HG03039 (cell line): Measurements from ENCODE around the gene RAPGEF2.
"Not testable (repeated sequence)": the region's sequence is repeated elsewhere in the genome, so short reads cannot be mapped to it uniquely, and the experiment has no call there.

Source experiments
- ATAC-seq: cut with Tn5 transposase; IDR thresholded peaks from one replicate; pipeline ENCODE4 v1.9.1; 2021; ENCODE audit warnings: mild to moderate bottlenecking, moderate library complexity; ENCODE audit not compliant: unreplicated experiment

Gene RAPGEF2

GRCh38 chr4:159097144-159097543 lies 5.7 kb upstream of the RAPGEF2 start:
- ATAC-seq: no peak

- no peak for ATAC-seq
These were observed 5.1 kb upstream of the RAPGEF2 start for GRCh38 chr4:159097785-159098184.

- no peak for ATAC-seq
These were observed 4.3 kb upstream of the RAPGEF2 start for GRCh38 chr4:159098482-159099127.

DNA sequence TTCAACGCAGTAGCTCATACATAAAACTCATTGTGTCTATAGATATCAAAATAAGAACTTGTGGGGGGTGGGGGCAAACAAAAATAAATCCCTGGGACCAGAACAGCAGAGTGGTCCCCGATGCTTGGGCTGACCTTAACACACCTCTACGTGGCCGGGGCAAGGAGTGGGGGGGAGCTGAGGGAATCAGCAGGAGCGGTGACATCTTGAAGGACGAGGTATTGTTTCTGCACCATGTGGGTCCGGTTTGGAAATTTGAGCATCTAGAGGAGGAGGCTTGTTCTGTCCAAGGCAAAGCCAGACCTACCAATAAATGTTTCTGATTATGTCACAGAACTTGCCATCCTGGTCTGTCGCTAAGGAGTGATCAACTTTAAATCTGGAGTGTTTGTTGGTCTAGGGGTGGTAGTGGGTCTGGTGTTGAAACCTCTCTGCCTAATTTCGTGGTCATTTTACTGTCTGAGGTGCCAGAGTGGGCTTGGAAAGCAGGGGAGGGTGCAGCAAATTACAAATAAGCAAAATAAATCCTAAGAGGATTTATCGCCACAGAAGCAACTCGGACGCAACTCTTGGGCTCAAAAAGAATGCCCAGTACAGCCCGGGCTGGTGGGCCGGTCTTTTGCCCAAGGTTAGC lies 774 bp upstream of the RAPGEF2 start:
- no peak for ATAC-seq

GRCh38 chr4:159103384-159103990 lies 608 bp downstream of the RAPGEF2 start:
- ATAC-seq: peak; percentile 18

GRCh38 chr4:159104694-159105414 lies 2.0 kb downstream of the RAPGEF2 start:
- no peak for ATAC-seq

GRCh38 chr4:159105761-159106243 lies 2.9 kb downstream of the RAPGEF2 start:
- no peak for ATAC-seq

DNA sequence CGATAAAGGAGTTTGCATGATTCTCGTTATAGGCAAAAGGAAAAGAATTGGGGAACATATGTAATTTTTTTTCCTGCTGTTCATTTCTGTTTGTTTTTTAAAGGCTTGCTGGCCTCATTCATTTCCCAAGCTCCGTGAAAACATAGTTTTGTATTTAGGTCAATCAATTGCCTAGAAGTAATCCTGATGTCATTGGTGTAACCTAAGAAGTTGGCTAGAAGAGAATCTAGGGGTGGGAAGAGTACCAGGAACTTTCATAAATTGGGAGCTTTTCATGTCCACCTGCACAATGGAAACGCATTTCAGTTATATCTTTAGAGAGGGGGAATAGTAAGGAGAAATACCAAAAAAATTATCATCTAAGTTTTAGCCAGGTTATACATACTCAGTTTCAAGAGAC lies 3.8 kb downstream of the RAPGEF2 start:
- no peak for ATAC-seq

GRCh38 chr4:159107203-159107925 lies 4.5 kb downstream of the RAPGEF2 start:
- no peak for ATAC-seq

DNA sequence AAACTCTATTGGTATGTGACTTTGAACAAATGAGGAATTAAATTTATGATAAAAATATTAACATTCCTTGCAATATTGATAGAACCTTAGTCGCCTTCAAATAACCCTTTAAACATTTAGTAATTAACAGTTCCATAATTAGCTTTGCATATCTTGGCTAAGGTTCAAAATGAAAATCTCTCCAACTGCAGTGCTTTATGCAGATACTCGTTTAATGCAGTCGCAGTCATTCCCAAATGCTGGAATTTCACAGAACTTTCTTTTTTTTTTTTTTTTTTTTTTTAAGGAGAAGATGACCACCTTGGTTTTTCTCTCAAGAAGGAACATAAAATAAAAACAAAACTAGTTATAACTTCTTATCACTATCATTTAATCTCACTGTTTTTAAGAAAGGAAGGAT lies 5.2 kb downstream of the RAPGEF2 start:
- no peak for ATAC-seq

DNA sequence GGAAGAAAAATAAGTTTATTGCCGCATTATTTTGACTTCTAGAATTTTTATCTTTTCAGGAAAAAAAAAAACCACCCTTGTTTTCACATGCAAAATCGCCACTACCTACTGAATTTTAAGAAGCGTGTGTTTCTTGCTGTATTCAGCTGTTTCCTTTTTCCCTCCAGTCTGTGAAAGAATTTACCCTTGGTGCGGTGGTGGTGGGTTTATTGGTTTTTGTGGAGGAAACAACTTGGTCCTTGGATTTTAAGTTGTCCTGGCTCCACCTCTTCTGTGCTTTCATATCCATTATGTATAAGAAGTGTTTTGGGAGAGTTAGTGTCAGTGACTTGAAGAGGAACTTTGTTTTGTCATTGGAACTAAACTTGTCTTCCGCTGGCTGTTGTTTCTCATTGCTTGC lies 8.1 kb downstream of the RAPGEF2 start:
- no peak for ATAC-seq

- no peak for ATAC-seq
These were observed 8.5 kb downstream of the RAPGEF2 start for GRCh38 chr4:159111416-159111815.

- not testable (repeated sequence) for ATAC-seq
These were observed 10.5 kb downstream of the RAPGEF2 start for GRCh38 chr4:159113366-159113765.

DNA sequence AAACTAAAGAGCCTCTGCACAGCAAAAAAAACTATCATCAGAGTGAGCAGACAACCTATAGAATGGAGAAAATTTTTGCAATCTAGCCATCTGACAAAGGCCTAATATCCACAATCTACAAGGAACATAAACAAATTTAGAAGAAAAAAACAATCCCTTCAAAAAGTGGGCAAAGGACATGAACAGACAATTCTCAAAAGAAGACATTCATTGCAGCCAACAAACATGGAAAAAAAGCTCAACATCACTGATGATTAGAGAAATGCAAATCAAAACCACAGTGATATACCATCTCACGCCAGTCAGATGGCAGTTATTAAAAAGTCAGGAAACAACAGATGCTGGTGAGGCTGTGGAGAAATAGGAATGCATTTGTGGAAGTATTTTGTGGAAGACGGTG lies 13.2 kb downstream of the RAPGEF2 start:
- ATAC-seq: not testable (repeated sequence)

- ATAC-seq: not testable (repeated sequence)
These were observed 13.8 kb downstream of the RAPGEF2 start for GRCh38 chr4:159116693-159117092.

GRCh38 chr4:159117564-159117963 lies 14.7 kb downstream of the RAPGEF2 start:
- ATAC-seq: no peak

GRCh38 chr4:159117968-159118367 lies 15.1 kb downstream of the RAPGEF2 start:
- no peak for ATAC-seq

DNA sequence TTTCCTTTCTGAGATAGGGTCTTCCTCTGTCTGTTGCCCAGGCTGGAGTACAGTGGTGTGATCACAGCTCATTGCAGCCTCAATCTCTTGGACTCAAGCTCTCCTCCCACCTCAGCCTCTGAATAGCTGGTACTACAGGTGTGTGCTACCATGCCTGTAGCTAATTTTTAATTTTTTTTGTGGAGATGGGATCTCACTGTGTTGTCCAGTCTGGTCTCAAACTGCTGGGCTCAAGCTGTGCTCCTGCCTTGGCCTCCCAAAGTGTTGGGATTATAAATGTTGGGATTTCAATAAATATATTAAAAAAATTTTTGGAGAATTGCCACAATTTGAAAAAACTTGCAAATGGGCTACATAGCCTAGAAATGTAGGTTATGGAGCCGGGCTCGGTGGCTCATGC lies 18.5 kb downstream of the RAPGEF2 start:
- no peak for ATAC-seq

- no peak for ATAC-seq
These were observed 23.8 kb downstream of the RAPGEF2 start for GRCh38 chr4:159126716-159127115.

GRCh38 chr4:159127745-159128518 lies 25.1 kb downstream of the RAPGEF2 start:
- no peak for ATAC-seq
